Astrocyte (in vitro differentiated cells and primary cell): Measurements from ENCODE around the gene LYRM4. TPM values are rescaled to one million over a fixed set of nuclear protein-coding genes. Genes with fewer than 3 reads are reported as not detected.
A peak's percentile ranks its signal among the peaks of the same experiment; 100 is the strongest.

Experiments used
- DNase-seq: peaks from one replicate; pipeline ENCODE4 v3.0.0-alpha.2; 2010; ENCODE audit warnings: low read depth
- FAIRE-seq: peaks from 2 replicates; lab custom pipeline; 2011; peaks lifted over from hg19 to GRCh38; lab: Jason Lieb, UNC
- H2AFZ ChIP-seq: 2 replicates; pipeline ENCODE4 v1.6.0; 2012; ENCODE audit warnings: low read depth, low read length, inconsistent platforms
- H3K27ac ChIP-seq: 2 replicates; pipeline ENCODE4 v1.5.1; 2011; ENCODE audit warnings: low read depth, low read length, inconsistent platforms
- H3K27me3 ChIP-seq: 2 replicates; pipeline ENCODE4 v1.6.0; 2011; ENCODE audit warnings: low read length, inconsistent platforms; ENCODE audit not compliant: insufficient read depth
- H3K36me3 ChIP-seq: 2 replicates; pipeline ENCODE4 v1.5.1; 2011; ENCODE audit warnings: low read length, inconsistent platforms; ENCODE audit not compliant: insufficient read depth
- H3K4me1 ChIP-seq: 2 replicates; pipeline ENCODE4 v1.5.1; 2011; ENCODE audit warnings: low read length, inconsistent platforms; ENCODE audit not compliant: insufficient read depth
- H3K4me2 ChIP-seq: 2 replicates; pipeline ENCODE4 v1.6.0; 2012; ENCODE audit warnings: low read length, inconsistent platforms
- H3K4me3 ChIP-seq: 2 replicates; pipeline ENCODE4 v1.5.1; 2011; ENCODE audit warnings: low read depth, mild to moderate bottlenecking, low read length, inconsistent platforms; ENCODE audit not compliant: insufficient read depth
- H3K79me2 ChIP-seq: 2 replicates; pipeline ENCODE4 v1.6.0; 2012; ENCODE audit warnings: mild to moderate bottlenecking, low read length, inconsistent platforms; ENCODE audit not compliant: insufficient read depth
- H3K9ac ChIP-seq: 2 replicates; pipeline ENCODE4 v1.6.0; 2012; ENCODE audit warnings: mild to moderate bottlenecking, low read length, inconsistent platforms
- H3K9me3 ChIP-seq: 2 replicates; pipeline ENCODE4 v1.5.1; 2012; ENCODE audit warnings: low read depth, mild to moderate bottlenecking, low read length, inconsistent platforms; ENCODE audit not compliant: insufficient read depth
- H4K20me1 ChIP-seq: 2 replicates; pipeline ENCODE4 v1.6.0; 2012; ENCODE audit warnings: low read length, inconsistent platforms; ENCODE audit not compliant: insufficient read depth
- H3K27ac Mint-ChIP-seq: one replicate; pipeline ENCODE4 v1.8.0; 2021; ENCODE audit warnings: mild to moderate bottlenecking, mixed read lengths; ENCODE audit not compliant: unreplicated experiment
- H3K27me3 Mint-ChIP-seq: one replicate; pipeline ENCODE4 v1.8.0; 2021; ENCODE audit warnings: low read depth, mixed read lengths; ENCODE audit not compliant: unreplicated experiment
- H3K36me3 Mint-ChIP-seq: one replicate; pipeline ENCODE4 v1.8.0; 2021; ENCODE audit warnings: low read depth, mixed read lengths; ENCODE audit not compliant: unreplicated experiment
- H3K4me1 Mint-ChIP-seq: one replicate; pipeline ENCODE4 v1.8.0; 2021; ENCODE audit warnings: low read depth, mixed read lengths; ENCODE audit not compliant: unreplicated experiment
- H3K4me3 Mint-ChIP-seq: one replicate; pipeline ENCODE4 v1.8.0; 2021; ENCODE audit warnings: mild to moderate bottlenecking, moderate library complexity, mixed read lengths; ENCODE audit not compliant: unreplicated experiment
- H3K9me3 Mint-ChIP-seq: one replicate; pipeline ENCODE4 v1.8.0; 2021; ENCODE audit warnings: mild to moderate bottlenecking, mixed read lengths; ENCODE audit not compliant: unreplicated experiment
- CTCF ChIP-seq: IDR thresholded peaks from 2 replicates; pipeline ENCODE4 v1.5.1; 2011; ENCODE audit warnings: low read depth, mild to moderate bottlenecking, inconsistent platforms, low read length, moderate library complexity; ENCODE audit not compliant: insufficient read depth
- EZH2 ChIP-seq: IDR thresholded peaks from 2 replicates; pipeline ENCODE4 v1.6.1; 2012; ENCODE audit warnings: mild to moderate bottlenecking, low read length, inconsistent platforms; ENCODE audit not compliant: insufficient read depth
- total RNA-seq: library from RNA; stranded (reverse); gene quantifications from 2 replicates; pipeline ENCODE4 v1.2.1, GENCODE V29; 2021

LYRM4 gene
- total RNA-seq, 1 donor from 2014 or later, result 39.1 TPM

DNA sequence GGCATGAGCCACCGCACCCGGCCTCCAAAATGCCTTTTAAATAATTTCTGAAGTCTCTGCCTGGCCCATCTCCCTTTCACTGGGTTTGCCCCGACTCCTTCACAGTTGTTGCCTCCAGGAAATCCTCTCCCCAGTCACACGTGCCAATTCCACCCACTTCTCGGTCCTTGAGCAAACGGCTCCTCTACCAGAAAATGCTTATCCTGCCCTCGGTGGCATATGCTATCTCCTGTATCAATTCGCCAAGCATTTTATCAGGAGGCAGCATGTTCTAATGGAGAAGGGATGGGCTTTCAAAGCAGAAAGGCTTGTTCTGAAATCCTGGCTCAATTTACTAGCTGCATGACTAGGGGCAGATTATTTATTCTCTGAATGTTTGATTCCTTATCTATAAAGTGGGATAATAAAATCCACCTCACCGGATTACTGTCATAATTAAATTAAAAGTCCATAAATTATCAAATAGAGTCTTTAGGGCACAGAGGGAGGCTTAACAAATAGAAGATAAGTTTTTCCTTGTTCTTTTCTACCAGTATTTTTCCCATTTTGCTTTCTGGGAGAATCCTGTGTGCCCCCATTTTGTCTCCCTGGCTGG is 109.3 kb downstream of the LYRM4 start:
- Histone ChIP-seq H3K27ac (peak overlapping the region; percentile 91), H3K9ac (peak overlapping the region; percentile 76), H3K79me2 (no peaks in the 10 kb centered on the region), H3K4me2 (peak overlapping the region; percentile 83), H4K20me1 (no peaks in the 10 kb centered on the region), H3K4me3 (no peak overlapping the region), H3K27me3 (no peaks in the 10 kb centered on the region), H3K9me3 (no peaks in the 10 kb centered on the region), H3K4me1 (peaks cover 17% of the 10 kb centered on the region), H3K36me3 (no peaks in the 10 kb centered on the region), H2AFZ (no peak overlapping the region)
- Mint-ChIP-seq H3K4me1 (peaks cover 18% of the 10 kb centered on the region), H3K27me3 (no peaks in the 10 kb centered on the region), H3K27ac (peak overlapping the region; percentile 42), H3K4me3 (no peak overlapping the region), H3K9me3 (no peaks in the 10 kb centered on the region), H3K36me3 (no peaks in the 10 kb centered on the region)
- TF ChIP-seq EZH2 (no peak), CTCF (no peak)
- FAIRE-seq (no peak), DNase-seq (no peak)

GRCh38 chr6:5150551-5151075 is 110.1 kb downstream of the LYRM4 start:
- H3K36me3 ChIP-seq, result no peaks in the 10 kb centered on the region
- no peak overlapping the region for H3K4me3 ChIP-seq
- no peaks in the 10 kb centered on the region for H3K27me3 Mint-ChIP-seq
- H3K9me3 ChIP-seq, result no peaks in the 10 kb centered on the region
- no peaks in the 10 kb centered on the region for H3K36me3 Mint-ChIP-seq
- H3K27ac ChIP-seq, result no peak overlapping the region
- FAIRE-seq, result no peak
- H3K9me3 Mint-ChIP-seq, result no peaks in the 10 kb centered on the region
- no peak overlapping the region for H3K4me2 ChIP-seq
- no peaks in the 10 kb centered on the region for H3K79me2 ChIP-seq
- peaks cover 17% of the 10 kb centered on the region for H3K4me1 ChIP-seq
- no peak overlapping the region for H3K4me3 Mint-ChIP-seq
- peaks cover 18% of the 10 kb centered on the region for H3K4me1 Mint-ChIP-seq
- H4K20me1 ChIP-seq, result no peaks in the 10 kb centered on the region
- H3K9ac ChIP-seq, result no peak overlapping the region
- H3K27me3 ChIP-seq, result no peaks in the 10 kb centered on the region
- no peak overlapping the region for H3K27ac Mint-ChIP-seq
- no peak for TF ChIP-seq EZH2
- H2AFZ ChIP-seq, result no peak overlapping the region
- DNase-seq, result no peak

DNA sequence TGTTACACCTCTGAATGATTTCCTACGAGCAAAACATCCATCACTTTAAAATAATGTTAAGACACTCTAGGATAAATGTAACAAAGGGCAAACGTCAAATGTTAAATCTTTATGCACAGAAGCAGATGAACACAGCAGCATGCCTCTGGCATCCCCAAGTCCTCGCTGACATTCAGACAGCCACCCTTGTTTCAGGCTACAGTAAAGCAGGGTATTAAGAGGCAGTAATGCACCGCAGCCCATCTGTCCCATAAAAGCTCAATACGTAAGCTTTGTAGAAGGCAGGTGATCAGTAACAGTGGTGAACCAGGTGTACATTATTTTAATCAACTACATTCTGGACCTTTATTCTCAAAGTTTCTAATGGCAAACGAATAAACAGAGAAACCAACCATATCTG is 110.9 kb downstream of the LYRM4 start:
- H3K4me3 ChIP-seq, result no peak overlapping the region
- Mint-ChIP-seq H3K4me3 (no peak overlapping the region), H3K36me3 (no peaks in the 10 kb centered on the region), H3K27ac (no peak overlapping the region), H3K9me3 (no peaks in the 10 kb centered on the region), H3K27me3 (no peaks in the 10 kb centered on the region), H3K4me1 (peaks cover 18% of the 10 kb centered on the region)
- no peaks in the 10 kb centered on the region for H3K9me3 ChIP-seq
- H3K9ac ChIP-seq, result no peak overlapping the region
- H3K79me2 ChIP-seq, result no peaks in the 10 kb centered on the region
- H4K20me1 ChIP-seq, result no peaks in the 10 kb centered on the region
- H3K4me2 ChIP-seq, result no peak overlapping the region
- no peak overlapping the region for H2AFZ ChIP-seq
- peaks cover 17% of the 10 kb centered on the region for H3K4me1 ChIP-seq
- H3K27me3 ChIP-seq, result no peaks in the 10 kb centered on the region
- DNase-seq, result no peak
- TF ChIP-seq EZH2, result no peak
- TF ChIP-seq CTCF, result no peak
- no peaks in the 10 kb centered on the region for H3K36me3 ChIP-seq
- no peak overlapping the region for H3K27ac ChIP-seq
- peak; percentile 52 for FAIRE-seq
